Neuronal stem cell (in vitro differentiated cells): ENCODE data around the gene LIN52.

Experiments
- DNase-seq: peaks from one replicate; pipeline ENCODE4 v3.0.0-alpha.2; 2013; ENCODE audit warnings: low spot score
- H2AFZ ChIP-seq: one replicate; pipeline ENCODE4 v1.6.1; 2013; ENCODE audit warnings: mild to moderate bottlenecking, low read length, inconsistent platforms
- H2AK5ac ChIP-seq: 2 replicates; pipeline ENCODE4 v1.6.1; 2013; ENCODE audit warnings: low read depth, mild to moderate bottlenecking, inconsistent platforms, low read length, moderate library complexity, mixed read lengths
- H2BK120ac ChIP-seq: 2 replicates; pipeline ENCODE4 v1.6.1; 2013; ENCODE audit warnings: low read depth, mild to moderate bottlenecking, inconsistent platforms, low read length, moderate library complexity, mixed read lengths
- H2BK12ac ChIP-seq: one replicate; pipeline ENCODE4 v1.6.1; 2013; ENCODE audit warnings: low read length, inconsistent platforms
- H2BK15ac ChIP-seq: 2 replicates; pipeline ENCODE4 v1.6.1; 2013; ENCODE audit warnings: mild to moderate bottlenecking, low read length, inconsistent platforms, mixed read lengths
- H2BK5ac ChIP-seq: one replicate; pipeline ENCODE4 v1.6.1; 2013; ENCODE audit warnings: inconsistent platforms, mild to moderate bottlenecking, low read length, moderate library complexity
- H3K14ac ChIP-seq: one replicate; pipeline ENCODE4 v1.6.1; 2013; ENCODE audit warnings: low read length, inconsistent platforms
- H3K18ac ChIP-seq: 2 replicates; pipeline ENCODE4 v1.6.1; 2013; ENCODE audit warnings: low read length, inconsistent platforms
- H3K23ac ChIP-seq: 2 replicates; pipeline ENCODE4 v1.6.1; 2013; ENCODE audit warnings: low read depth, mild to moderate bottlenecking, mixed read lengths, low read length, inconsistent platforms; ENCODE audit not compliant: poor library complexity
- H3K27ac ChIP-seq: replicated peaks from 3 replicates; pipeline ENCODE4 v1.5.1; 2013; ENCODE audit warnings: low read length, inconsistent platforms
- H3K27me3 ChIP-seq, 3 experiments: 2 replicates each; pipeline ENCODE4 v1.6.1; 2013; ENCODE audit warnings: low read length in 3 of 3, mild to moderate bottlenecking in 2 of 3, inconsistent platforms in 1 of 3, low read depth in 1 of 3, mixed read lengths in 1 of 3, moderate library complexity in 1 of 3; ENCODE audit not compliant: control insufficient read depth in 3 of 3, insufficient read depth in 3 of 3
- H3K36me3 ChIP-seq, 2 donors: replicated peaks in 1 of 2; 2 replicates each; pipeline ENCODE4 v1.6.1; 2013; ENCODE audit warnings: low read length in 2 of 2; ENCODE audit not compliant: control insufficient read depth in 2 of 2, insufficient read depth in 2 of 2
- H3K4ac ChIP-seq: 2 replicates; pipeline ENCODE4 v1.6.1; 2013; ENCODE audit warnings: inconsistent platforms, mild to moderate bottlenecking, low read length, moderate library complexity
- H3K4me1 ChIP-seq, 2 donors: 1 replicate in 1 of 2; 2 replicates in 1 of 2; pipeline ENCODE4 v1.6.1; 2013; ENCODE audit warnings: low read length in 2 of 2, low read depth in 1 of 2; ENCODE audit not compliant: control insufficient read depth in 2 of 2, insufficient read depth in 1 of 2
- H3K4me2 ChIP-seq: one replicate; pipeline ENCODE4 v1.6.1; 2013; ENCODE audit warnings: mild to moderate bottlenecking, low read length, inconsistent platforms; ENCODE audit not compliant: insufficient read depth, poor library complexity, severe bottlenecking
- H3K4me3 ChIP-seq, 2 donors: 2 replicates each; pipeline ENCODE4 v1.5.1; 2013; ENCODE audit warnings: low read length in 2 of 2, mild to moderate bottlenecking in 2 of 2, inconsistent platforms in 1 of 2, moderate library complexity in 1 of 2
- H3K79me1 ChIP-seq: one replicate; pipeline ENCODE4 v1.6.1; 2013; ENCODE audit warnings: low read depth, mild to moderate bottlenecking, inconsistent platforms, low read length, moderate library complexity
- H3K9ac ChIP-seq: one replicate; pipeline ENCODE4 v1.6.1; 2013; ENCODE audit warnings: mild to moderate bottlenecking, low read depth, low read length, inconsistent platforms; ENCODE audit not compliant: poor library complexity
- H3K9me3 ChIP-seq, 2 donors: replicated peaks in 1 of 2; 2 replicates each; pipeline versions ENCODE3 to v1.6.1; 2013; ENCODE audit warnings: low read length in 2 of 2, mild to moderate bottlenecking in 2 of 2, inconsistent platforms in 1 of 2, low read depth in 1 of 2, mixed read lengths in 1 of 2, moderate library complexity in 1 of 2; ENCODE audit not compliant: control insufficient read depth in 2 of 2, insufficient read depth in 1 of 2
- H4K8ac ChIP-seq: one replicate; pipeline ENCODE4 v1.6.1; 2013; ENCODE audit warnings: low read depth, mild to moderate bottlenecking, inconsistent platforms, low read length, moderate library complexity
- H4K91ac ChIP-seq: one replicate; pipeline ENCODE4 v1.6.1; 2013; ENCODE audit warnings: low read length, low read depth, mild to moderate bottlenecking, inconsistent platforms; ENCODE audit not compliant: poor library complexity
- WGBS, 2 donors: extraction: QIAGEN DNeasy Blood & Tissue Kit; methylation state at CpG; one replicate each; pipeline ENCODE4 v1.1.7; 2013; ENCODE audit warnings: missing lambda C conversion rate in 2 of 2, mixed read lengths in 1 of 2; ENCODE audit not compliant: insufficient read length in 2 of 2, insufficient replicate concordance in 1 of 2; ENCODE audit errors: extremely low coverage in 2 of 2; 5-methylcytosine and 5-hydroxymethylcytosine counted together

Gene LIN52

DNA sequence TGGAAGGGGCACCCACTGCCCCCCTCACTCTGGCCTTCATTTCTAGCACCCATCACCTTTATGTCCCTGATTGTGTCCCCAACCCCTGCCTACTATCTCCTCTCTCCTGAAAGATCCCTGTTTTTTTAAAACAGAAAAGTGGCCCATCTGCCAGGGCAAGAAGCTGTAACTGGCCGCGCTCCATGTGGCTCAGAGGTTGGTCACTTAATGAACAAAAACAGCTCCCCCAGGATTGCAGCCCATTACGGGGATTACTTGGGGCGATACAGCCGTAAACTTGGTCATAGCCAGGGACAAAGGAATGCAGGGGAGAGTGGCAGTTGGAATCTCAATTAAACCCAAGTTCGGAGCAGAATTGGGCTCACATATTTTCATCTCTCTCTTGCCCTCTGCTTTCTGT lies 119.7 kb downstream of the LIN52 start:
- no peak overlapping the region for H3K14ac ChIP-seq
- H3K23ac ChIP-seq: no peak overlapping the region
- H2BK15ac ChIP-seq: no peak overlapping the region
- no peak overlapping the region for H3K4me3 ChIP-seq
- no peak overlapping the region for H3K4ac ChIP-seq
- peaks cover 0 to 24% of the 10 kb centered on the region in 2 donors for H3K36me3 ChIP-seq
- H4K91ac ChIP-seq: no peak overlapping the region
- no peak overlapping the region for H2BK5ac ChIP-seq
- peaks cover 0 to 25% of the 10 kb centered on the region in 2 donors for H3K4me1 ChIP-seq
- no CpG with 5 or more reads among the region's 6 CpGs for WGBS, 2 donors
- no peak overlapping the region for H2AK5ac ChIP-seq
- no peak overlapping the region for H4K8ac ChIP-seq
- DNase-seq: no peak
- no peak overlapping the region for H2AFZ ChIP-seq
- peak overlapping the region; percentile 95 for H3K27ac ChIP-seq
- peak overlapping the region; percentile 34 for H3K4me2 ChIP-seq
- H3K79me1 ChIP-seq: no peaks in the 10 kb centered on the region
- H3K9ac ChIP-seq: no peak overlapping the region
- no peak overlapping the region for H2BK12ac ChIP-seq
- H3K9me3 ChIP-seq: no peaks in the 10 kb centered on the region
- H3K27me3 ChIP-seq: no peaks in the 10 kb centered on the region
- H2BK120ac ChIP-seq: no peak overlapping the region
- H3K18ac ChIP-seq: peak overlapping the region; percentile 82

DNA sequence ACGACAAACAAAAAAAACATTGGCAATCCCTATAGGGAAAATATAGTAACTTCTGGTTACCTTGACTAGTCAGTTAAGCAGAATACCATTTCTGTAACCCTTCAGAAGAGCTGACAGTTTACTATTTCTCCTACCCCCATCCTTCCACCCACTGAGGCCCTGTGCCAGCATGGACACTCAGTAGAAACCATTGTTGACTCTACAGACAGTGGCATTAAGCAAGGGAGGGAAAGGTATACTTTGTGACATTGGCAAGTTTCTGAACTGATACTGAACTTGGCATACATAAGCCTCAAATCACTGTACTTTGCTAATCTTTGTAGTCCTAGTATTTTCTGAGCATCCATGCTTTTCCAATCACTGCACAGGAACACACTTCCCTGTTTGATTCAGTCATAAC lies 121.1 kb downstream of the LIN52 start:
- Histone ChIP-seq H2BK120ac (no peak overlapping the region), H2AK5ac (no peak overlapping the region)
- no CpG with 5 or more reads among the region's 1 CpG for WGBS, 2 donors

DNA sequence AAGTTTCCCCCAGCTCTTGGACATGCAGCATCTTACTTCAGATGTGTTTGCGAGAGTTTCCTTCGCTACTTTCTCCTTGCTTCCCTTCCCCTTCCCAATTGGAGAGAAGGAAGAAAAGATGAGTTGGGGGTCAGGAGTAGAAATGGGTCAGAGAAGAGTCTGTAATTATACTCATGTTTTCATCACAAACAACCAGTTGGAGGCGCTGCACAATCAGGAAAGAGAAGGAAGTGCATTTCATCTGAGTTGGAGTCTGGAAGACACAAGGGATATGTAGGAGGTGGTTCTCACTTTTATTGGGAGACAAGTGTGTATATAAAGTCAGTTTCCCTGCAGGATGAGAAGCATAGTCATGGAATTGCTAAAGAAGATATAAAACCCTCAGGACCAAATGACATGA lies 123.2 kb downstream of the LIN52 start:
- Histone ChIP-seq H3K14ac (no peak overlapping the region), H4K91ac (no peak overlapping the region), H2BK15ac (no peak overlapping the region), H3K23ac (no peak overlapping the region), H3K18ac (no peak overlapping the region), H3K4me2 (no peak overlapping the region), H3K9ac (no peak overlapping the region), H3K9me3 (no peaks in the 10 kb centered on the region), H2BK12ac (no peak overlapping the region), H3K79me1 (no peaks in the 10 kb centered on the region), H3K4ac (no peak overlapping the region), H2AK5ac (no peak overlapping the region), H4K8ac (no peak overlapping the region), H2BK5ac (no peak overlapping the region), H3K36me3 (peaks cover 0 to 4% of the 10 kb centered on the region in 2 donors), H2BK120ac (no peak overlapping the region), H3K27me3 (peaks cover 0 to 1% (median 0%) of the 10 kb centered on the region in 3 experiments), H3K4me1 (peaks cover 0 to 20% of the 10 kb centered on the region in 2 donors), H3K27ac (no peak overlapping the region), H2AFZ (no peak overlapping the region), H3K4me3 (no peak overlapping the region)
- no peak for DNase-seq
- WGBS, 2 donors: no CpG with 5 or more reads among the region's 3 CpGs

More for the DNA sequence above, 121.1 kb downstream of the LIN52 start:
- no peak overlapping the region for H3K4ac ChIP-seq
- no peak overlapping the region for H2BK15ac ChIP-seq
- no peak overlapping the region for H3K4me2 ChIP-seq
- H4K8ac ChIP-seq: no peak overlapping the region
- no peak overlapping the region for H2BK5ac ChIP-seq
- H3K18ac ChIP-seq: no peak overlapping the region
- DNase-seq: no peak
- H3K27ac ChIP-seq: no peak overlapping the region
- no peak overlapping the region for H3K9ac ChIP-seq
- H3K4me1 ChIP-seq: peaks cover 0 to 25% of the 10 kb centered on the region in 2 donors
- no peaks in the 10 kb centered on the region for H3K27me3 ChIP-seq
- no peak overlapping the region for H2AFZ ChIP-seq
- H3K14ac ChIP-seq: no peak overlapping the region
- H3K9me3 ChIP-seq: no peaks in the 10 kb centered on the region
- H2BK12ac ChIP-seq: no peak overlapping the region
- no peaks in the 10 kb centered on the region for H3K79me1 ChIP-seq
- H4K91ac ChIP-seq: no peak overlapping the region
- no peak overlapping the region for H3K23ac ChIP-seq
- H3K4me3 ChIP-seq: no peak overlapping the region
- peaks cover 0 to 15% of the 10 kb centered on the region in 2 donors for H3K36me3 ChIP-seq

- Histone ChIP-seq H3K79me1 (no peaks in the 10 kb centered on the region), H3K9ac (no peak overlapping the region), H3K14ac (no peak overlapping the region)
Observed at GRCh38 chr14:74208642-74209041, 123.9 kb downstream of the LIN52 start.

More at GRCh38 chr14:74208642-74209041, 123.9 kb downstream of the LIN52 start:
- no peaks in the 10 kb centered on the region for H3K36me3 ChIP-seq
- H4K91ac ChIP-seq: no peak overlapping the region
- no peak overlapping the region for H3K18ac ChIP-seq
- H3K27ac ChIP-seq: no peak overlapping the region
- no peak overlapping the region for H2AK5ac ChIP-seq
- H2BK120ac ChIP-seq: no peak overlapping the region
- no peaks in the 10 kb centered on the region for H3K9me3 ChIP-seq
- no peak overlapping the region for H3K4me2 ChIP-seq
- H2BK12ac ChIP-seq: no peak overlapping the region
- DNase-seq: no peak
- no peak overlapping the region for H2BK5ac ChIP-seq
- no peak overlapping the region for H2BK15ac ChIP-seq
- no peak overlapping the region for H3K4me3 ChIP-seq
- H3K4me1 ChIP-seq: peaks cover 0 to 17% of the 10 kb centered on the region in 2 donors
- no peak overlapping the region for H3K4ac ChIP-seq
- no peak overlapping the region for H2AFZ ChIP-seq
- H3K23ac ChIP-seq: no peak overlapping the region
- no CpG with 5 or more reads among the region's 8 CpGs for WGBS, 2 donors
- H3K27me3 ChIP-seq: peaks cover 0 to 5% (median 0%) of the 10 kb centered on the region in 3 experiments
- no peak overlapping the region for H4K8ac ChIP-seq
